Embryonic facial prominence (tissue), 1 donor: Measurements from ENCODE around the gene MYH6.

Source experiments
- DNase-seq: peaks from one replicate; pipeline ENCODE4 v3.0.0-alpha.2; 2016; ENCODE audit errors: extremely low spot score

Gene MYH6

GRCh38 chr14:23377573-23378563 lies 30.2 kb downstream of the MYH6 start:
- no peak for DNase-seq

- DNase-seq = no peak
Measured at GRCh38 chr14:23377198-23377550, 30.9 kb downstream of the MYH6 start.

GRCh38 chr14:23376482-23377197 lies 31.4 kb downstream of the MYH6 start, which contains the start of gene CMTM5:
Gene CMTM5, plus strand, starts transcription at chr14:23377046. Its CDS starts 206 bp downstream, at chr14:23377252.
- DNase-seq = no peak

- no peak for DNase-seq
Measured at GRCh38 chr14:23375527-23376251, 32.4 kb downstream of the MYH6 start.

GRCh38 chr14:23373041-23373440 lies 35.0 kb downstream of the MYH6 start:
- DNase-seq = no peak

- no peak for DNase-seq
Measured at GRCh38 chr14:23372509-23372908, 35.6 kb downstream of the MYH6 start, which contains the start of gene IL25. Gene IL25, plus strand, starts transcription at chr14:23372809.

- DNase-seq = no peak
Measured at GRCh38 chr14:23371865-23372264, 36.2 kb downstream of the MYH6 start.

GRCh38 chr14:23370221-23370620 lies 37.9 kb downstream of the MYH6 start:
- DNase-seq = no peak

GRCh38 chr14:23366426-23366921 lies 41.6 kb downstream of the MYH6 start:
- DNase-seq = peak; percentile 71

GRCh38 chr14:23365732-23366425 lies 42.2 kb downstream of the MYH6 start:
- peak; percentile 83 for DNase-seq

- no peak for DNase-seq
Measured at GRCh38 chr14:23365036-23365731, 42.9 kb downstream of the MYH6 start, which contains the start of gene EFS. Gene EFS, minus strand, starts transcription at chr14:23365172. Its CDS starts 147 bp downstream, at chr14:23365025.

GRCh38 chr14:23364164-23365035 lies 43.7 kb downstream of the MYH6 start:
- no peak for DNase-seq

GRCh38 chr14:23362200-23362599 lies 45.9 kb downstream of the MYH6 start:
- no peak for DNase-seq

GRCh38 chr14:23361763-23362162 lies 46.3 kb downstream of the MYH6 start:
- no peak for DNase-seq

GRCh38 chr14:23361320-23361719 lies 46.8 kb downstream of the MYH6 start:
- no peak for DNase-seq

GRCh38 chr14:23360496-23360895 lies 47.6 kb downstream of the MYH6 start:
- DNase-seq = no peak

- DNase-seq = no peak
Measured at GRCh38 chr14:23359722-23360447, 48.2 kb downstream of the MYH6 start.

GRCh38 chr14:23359167-23359626 lies 48.9 kb downstream of the MYH6 start:
- no peak for DNase-seq
